ENCODE measurements around the gene STARD13. TPM values are rescaled to one million over a fixed set of nuclear protein-coding genes. Genes with fewer than 3 reads are reported as not detected.

Gene STARD13
- total RNA-seq, 1 experiment from 2014 or later, result 2.1 TPM

GRCh38 chr13:33076001-33076992, 209.3 kb downstream of the STARD13 start:
- no peaks in the 10 kb centered on the region for H3K27me3 Mint-ChIP-seq (ENCODE audit: low read depth)
- no peak overlapping the region for H3K18ac ChIP-seq (ENCODE audit: insufficient read length, low read depth, low read length)
- no peaks in the 10 kb centered on the region for H3K27me3 ChIP-seq (ENCODE audit: insufficient read depth, low read length)
- no peak overlapping the region for H4K91ac ChIP-seq (ENCODE audit: insufficient read length, low read depth, low read length)
- DNase-seq, result no peak
- H2BK5ac ChIP-seq (ENCODE audit: insufficient read length, low read length), result no peak overlapping the region
- no peaks in the 10 kb centered on the region for H3K9me3 ChIP-seq (ENCODE audit: control insufficient read depth, low read depth, low read length)
- H3K14ac ChIP-seq (ENCODE audit: insufficient read depth, low read length), result no peak overlapping the region
- H3K23me2 ChIP-seq (ENCODE audit: insufficient read length, low read depth, low read length, poor library complexity, severe bottlenecking), result no peaks in the 10 kb centered on the region
- no peak overlapping the region for H3K4me3 Mint-ChIP-seq
- H2BK120ac ChIP-seq (ENCODE audit: low read depth, low read length, poor library complexity, severe bottlenecking), result no peak overlapping the region
- no peaks in the 10 kb centered on the region for H3K79me2 ChIP-seq (ENCODE audit: insufficient read depth, low read length)
- no peaks in the 10 kb centered on the region for H3K36me3 Mint-ChIP-seq (ENCODE audit: insufficient read depth in 1 of 3, low read depth in 3 of 3)
- no peak overlapping the region for H2AFZ ChIP-seq (ENCODE audit: low read length)
- no peak overlapping the region for H2BK15ac ChIP-seq (ENCODE audit: low read depth, low read length)
- no peak overlapping the region for H2BK12ac ChIP-seq (ENCODE audit: insufficient read length, low read depth, low read length)
- no peak overlapping the region for H3K27ac Mint-ChIP-seq
- no peak overlapping the region for H2AK5ac ChIP-seq (ENCODE audit: insufficient read length, low read length)
- no peaks in the 10 kb centered on the region for H3K79me1 ChIP-seq (ENCODE audit: insufficient read depth, low read depth, low read length, poor library complexity, severe bottlenecking)
- no peaks in the 10 kb centered on the region; a peak in 1 of 5 replicates for H3K9me3 Mint-ChIP-seq
- H3K27ac ChIP-seq (ENCODE audit: insufficient read length, low read depth, low read length), result no peak overlapping the region
- no peaks in the 10 kb centered on the region for H4K20me1 ChIP-seq (ENCODE audit: control insufficient read depth, insufficient read depth, insufficient read length)
- H3K56ac ChIP-seq (ENCODE audit: insufficient read length, low read depth, low read length), result no peak overlapping the region
- no peak overlapping the region for H2BK20ac ChIP-seq (ENCODE audit: low read depth, low read length, poor library complexity, severe bottlenecking)
- H4K8ac ChIP-seq (replicated peaks; ENCODE audit: insufficient read length, low read depth, low read length), result no peak overlapping the region
- no peak overlapping the region for H3T11ph ChIP-seq (ENCODE audit: low read length)
- no CpG with 5 or more reads among the region's 10 CpGs for WGBS (ENCODE audit: extremely low coverage, insufficient read length, low lambda C conversion rate)
- H3K4me1 ChIP-seq (ENCODE audit: insufficient read depth, low read length), result no peaks in the 10 kb centered on the region; the same call in 1 of the 2 replicates
- H3K4me2 ChIP-seq (ENCODE audit: insufficient read depth, insufficient read length, low read length), result no peak overlapping the region
- H3K4me1 Mint-ChIP-seq, result peaks cover 14 to 17% of the 10 kb centered on the region in 2 experiments
- no peak overlapping the region for H3K23ac ChIP-seq (ENCODE audit: insufficient read length, low read depth, low read length)
- H4K5ac ChIP-seq (ENCODE audit: insufficient read length, low read depth, low read length), result no peak overlapping the region
- no peak for TF ChIP-seq CTCF (conservative IDR thresholded peaks at IDR 0.05)
- no peak overlapping the region for H3K4ac ChIP-seq (ENCODE audit: low read depth, low read length)
- no peak overlapping the region for H3K9ac ChIP-seq (ENCODE audit: extremely low read depth, insufficient read length, low read length)

All from H9 (cell line).